ENCODE measurements around the gene ZFYVE9. TPM values are rescaled to one million over a fixed set of nuclear protein-coding genes. Genes with fewer than 3 reads are reported as not detected.

Gene ZFYVE9
- total and polyA plus RNA-seq, 10 of the 15 experiments (the other 5 are each of a cell fraction or from before 2014, with no cell fraction given), result 0.26 to 6.9 (median 2.3) TPM

DNA sequence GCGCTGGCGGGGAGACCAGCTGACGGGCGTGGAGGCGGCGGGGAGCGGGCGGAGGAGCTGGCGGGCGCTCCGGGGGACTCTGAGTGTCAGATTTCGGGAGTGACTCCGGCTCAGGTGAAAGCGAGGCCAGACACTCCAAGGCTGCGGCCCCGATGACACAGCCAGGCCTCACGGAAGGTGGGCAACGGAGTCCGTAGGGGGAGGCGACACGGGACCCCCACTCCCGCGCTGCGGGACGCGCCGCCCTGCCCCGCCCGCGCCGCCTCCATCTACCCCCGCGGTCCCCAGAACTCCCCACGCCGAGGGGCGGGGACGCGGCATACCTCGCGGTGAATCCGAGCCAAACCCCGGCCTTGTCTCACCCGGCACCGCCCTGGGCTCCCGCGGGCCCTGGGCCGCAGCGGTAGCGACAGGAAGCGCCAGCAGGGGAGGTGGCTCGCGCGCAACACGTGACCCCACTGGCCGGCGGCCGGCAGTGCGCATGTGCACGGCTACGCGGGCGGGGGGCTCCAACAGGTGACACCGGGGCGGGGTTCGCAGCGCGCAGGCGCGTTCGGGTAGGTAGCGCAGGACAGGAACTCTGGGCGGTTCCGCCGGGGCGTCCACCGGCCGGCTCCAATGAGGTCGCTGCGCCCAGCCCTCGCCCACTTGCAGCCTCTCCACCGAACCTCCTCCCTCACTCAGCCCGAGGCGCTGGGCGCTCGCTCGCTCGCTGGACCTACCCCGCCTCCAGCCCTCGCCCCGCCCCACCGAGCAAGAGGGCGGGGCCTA is 224.0 kb downstream of the ZFYVE9 start, which contains the start of gene CC2D1B (continued):
- TF ChIP-seq, protein P1, sequence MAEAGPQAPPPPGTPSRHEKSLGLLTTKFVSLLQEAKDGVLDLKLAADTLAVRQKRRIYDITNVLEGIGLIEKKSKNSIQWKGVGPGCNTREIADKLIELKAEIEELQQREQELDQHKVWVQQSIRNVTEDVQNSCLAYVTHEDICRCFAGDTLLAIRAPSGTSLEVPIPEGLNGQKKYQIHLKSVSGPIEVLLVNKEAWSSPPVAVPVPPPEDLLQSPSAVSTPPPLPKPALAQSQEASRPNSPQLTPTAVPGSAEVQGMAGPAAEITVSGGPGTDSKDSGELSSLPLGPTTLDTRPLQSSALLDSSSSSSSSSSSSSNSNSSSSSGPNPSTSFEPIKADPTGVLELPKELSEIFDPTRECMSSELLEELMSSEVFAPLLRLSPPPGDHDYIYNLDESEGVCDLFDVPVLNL (IDR thresholded peaks at IDR 0.05; ENCODE audit: low read depth, low read length), result no peak
- TF ChIP-seq SMC3 (IDR thresholded peaks at IDR 0.05; ENCODE audit: borderline replicate concordance, low read length), result no peak
- TF ChIP-seq MTA2 (IDR thresholded peaks at IDR 0.05; ENCODE audit: low read depth), result no peak
- no peak for TF ChIP-seq JUNB (IDR thresholded peaks at IDR 0.05)
- peak; percentile 87 to 96 for TF ChIP-seq BHLHE40 (IDR thresholded peaks at IDR 0.05; ENCODE audit: borderline replicate concordance in 1 of 2, low read depth in 2 of 2, low read length in 1 of 2)
- TF ChIP-seq NR2C2 (IDR thresholded peaks at IDR 0.05; ENCODE audit: borderline replicate concordance, control insufficient read depth, insufficient read length, low read depth), result no peak
- TF ChIP-seq EED (IDR thresholded peaks at IDR 0.05; ENCODE audit: low read depth), result no peak
- peak; percentile 71; the same call in 2 of the 3 replicates for TF ChIP-seq POU2F2 (IDR thresholded peaks at IDR 0.05; ENCODE audit: borderline replicate concordance, low read depth, low read length)
- peak; percentile 24; the same call in 1 of the 2 replicates for TF ChIP-seq YY1 (IDR thresholded peaks at IDR 0.05; ENCODE audit: low read depth, low read length)
- TF ChIP-seq STAT1 (conservative IDR thresholded peaks at IDR 0.05), result no peak
- TF ChIP-seq CBFB (IDR thresholded peaks at IDR 0.05; ENCODE audit: low read depth), result 0 out of 2 replicates have a peak, but pooled peaks have one; percentile 54
- no peak for TF ChIP-seq PAX8 (IDR thresholded peaks at IDR 0.05)
- no peak for TF ChIP-seq MYB (IDR thresholded peaks at IDR 0.05; ENCODE audit: borderline replicate concordance, low read depth, low read length)
- no peak; the same call in none of the 2 replicates for TF ChIP-seq BACH1 (IDR thresholded peaks at IDR 0.05; ENCODE audit: borderline replicate concordance)
- TF ChIP-seq HDGF (IDR thresholded peaks at IDR 0.05), result peak; percentile 98
- TF ChIP-seq ZNF207 (IDR thresholded peaks at IDR 0.05; ENCODE audit: borderline replicate concordance), result peak; percentile 31; the same call in 1 of the 2 replicates
- no peak for TF ChIP-seq RCOR1 (conservative IDR thresholded peaks at IDR 0.05; ENCODE audit: low read depth, low read length)
- TF ChIP-seq TCF7 (IDR thresholded peaks at IDR 0.05; ENCODE audit: borderline replicate concordance), result no peak
- TF ChIP-seq, protein P2, sequence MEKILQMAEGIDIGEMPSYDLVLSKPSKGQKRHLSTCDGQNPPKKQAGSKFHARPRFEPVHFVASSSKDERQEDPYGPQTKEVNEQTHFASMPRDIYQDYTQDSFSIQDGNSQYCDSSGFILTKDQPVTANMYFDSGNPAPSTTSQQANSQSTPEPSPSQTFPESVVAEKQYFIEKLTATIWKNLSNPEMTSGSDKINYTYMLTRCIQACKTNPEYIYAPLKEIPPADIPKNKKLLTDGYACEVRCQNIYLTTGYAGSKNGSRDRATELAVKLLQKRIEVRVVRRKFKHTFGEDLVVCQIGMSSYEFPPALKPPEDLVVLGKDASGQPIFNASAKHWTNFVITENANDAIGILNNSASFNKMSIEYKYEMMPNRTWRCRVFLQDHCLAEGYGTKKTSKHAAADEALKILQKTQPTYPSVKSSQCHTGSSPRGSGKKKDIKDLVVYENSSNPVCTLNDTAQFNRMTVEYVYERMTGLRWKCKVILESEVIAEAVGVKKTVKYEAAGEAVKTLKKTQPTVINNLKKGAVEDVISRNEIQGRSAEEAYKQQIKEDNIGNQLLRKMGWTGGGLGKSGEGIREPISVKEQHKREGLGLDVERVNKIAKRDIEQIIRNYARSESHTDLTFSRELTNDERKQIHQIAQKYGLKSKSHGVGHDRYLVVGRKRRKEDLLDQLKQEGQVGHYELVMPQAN (conservative IDR thresholded peaks at IDR 0.05), result peak; percentile 96
- TF ChIP-seq SMARCA5 (IDR thresholded peaks at IDR 0.05), result peak; percentile 63; the same call in 1 of the 2 replicates
- TF ChIP-seq ESRRA (IDR thresholded peaks at IDR 0.05; ENCODE audit: low read length), result 0 out of 2 replicates have a peak, but pooled peaks have one; percentile 27
- TF ChIP-seq STAT3 (IDR thresholded peaks at IDR 0.05; ENCODE audit: low read depth, low read length), result no peak
- no peak; the same call in 1 of the 2 replicates for TF ChIP-seq ZNF217 (IDR thresholded peaks at IDR 0.05)
- TF ChIP-seq, protein P3, sequence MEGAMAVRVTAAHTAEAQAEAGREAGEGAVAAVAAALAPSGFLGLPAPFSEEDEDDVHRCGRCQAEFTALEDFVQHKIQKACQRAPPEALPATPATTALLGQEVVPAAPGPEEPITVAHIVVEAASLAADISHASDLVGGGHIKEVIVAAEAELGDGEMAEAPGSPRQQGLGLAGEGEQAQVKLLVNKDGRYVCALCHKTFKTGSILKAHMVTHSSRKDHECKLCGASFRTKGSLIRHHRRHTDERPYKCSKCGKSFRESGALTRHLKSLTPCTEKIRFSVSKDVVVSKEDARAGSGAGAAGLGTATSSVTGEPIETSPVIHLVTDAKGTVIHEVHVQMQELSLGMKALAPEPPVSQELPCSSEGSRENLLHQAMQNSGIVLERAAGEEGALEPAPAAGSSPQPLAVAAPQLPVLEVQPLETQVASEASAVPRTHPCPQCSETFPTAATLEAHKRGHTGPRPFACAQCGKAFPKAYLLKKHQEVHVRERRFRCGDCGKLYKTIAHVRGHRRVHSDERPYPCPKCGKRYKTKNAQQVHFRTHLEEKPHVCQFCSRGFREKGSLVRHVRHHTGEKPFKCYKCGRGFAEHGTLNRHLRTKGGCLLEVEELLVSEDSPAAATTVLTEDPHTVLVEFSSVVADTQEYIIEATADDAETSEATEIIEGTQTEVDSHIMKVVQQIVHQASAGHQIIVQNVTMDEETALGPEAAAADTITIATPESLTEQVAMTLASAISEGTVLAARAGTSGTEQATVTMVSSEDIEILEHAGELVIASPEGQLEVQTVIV (IDR thresholded peaks at IDR 0.05; ENCODE audit: borderline replicate concordance, partially characterized antibody), result peak; percentile 68

Data from GM12878 (cell line).